GM12874 (cell line): Measurements from ENCODE around the gene METTL1.

ENCODE experiments used
- CTCF ChIP-seq: IDR thresholded peaks from 2 replicates; pipeline ENCODE4 v1.5.1; 2011; ENCODE audit warnings: low read depth, mild to moderate bottlenecking, control low read depth, low read length, moderate library complexity; ENCODE audit not compliant: insufficient read depth

Gene METTL1

GRCh38 chr12:57803319-57803893 lies 31.5 kb upstream of the METTL1 start:
- peak; percentile 73 for TF ChIP-seq CTCF

DNA sequence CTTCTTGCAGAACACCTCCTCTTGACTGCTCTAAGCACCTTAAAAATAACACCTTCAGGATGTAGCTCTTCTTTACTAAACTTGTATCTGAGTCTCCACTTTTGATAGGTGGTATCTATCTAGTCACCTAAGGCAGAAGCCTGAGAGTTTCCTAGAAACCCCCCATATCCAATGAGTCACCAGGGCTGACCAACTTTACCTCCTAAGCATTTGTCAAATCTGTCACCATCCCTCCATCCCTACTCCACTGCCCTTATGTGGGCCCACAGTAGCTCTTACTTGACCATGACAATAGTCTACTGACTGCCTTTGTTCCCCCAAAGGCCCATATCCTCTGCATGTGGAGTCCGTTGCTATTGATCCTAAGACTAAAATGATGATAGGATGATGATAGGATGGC lies 30.7 kb upstream of the METTL1 start:
- no peak for TF ChIP-seq CTCF

DNA sequence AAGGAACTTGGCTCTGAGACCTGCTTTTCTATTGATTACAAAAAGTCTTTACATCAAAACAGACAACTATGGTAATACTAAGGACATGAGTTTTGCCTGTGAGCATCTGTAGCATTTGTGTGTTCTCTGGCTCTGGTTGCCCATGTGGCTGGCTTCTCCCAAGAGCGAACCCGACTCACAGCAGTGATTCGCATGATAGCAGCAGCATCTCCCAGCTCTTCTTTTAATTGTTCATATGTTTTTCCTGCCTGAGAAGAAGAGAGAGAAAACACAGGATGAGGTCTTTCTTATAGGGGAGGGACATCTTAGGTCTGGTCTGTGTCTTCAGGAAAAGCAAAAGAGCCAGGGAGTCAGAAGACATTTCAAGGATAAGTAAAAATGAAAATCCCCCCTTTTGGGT lies 29.1 kb upstream of the METTL1 start:
- no peak for TF ChIP-seq CTCF

DNA sequence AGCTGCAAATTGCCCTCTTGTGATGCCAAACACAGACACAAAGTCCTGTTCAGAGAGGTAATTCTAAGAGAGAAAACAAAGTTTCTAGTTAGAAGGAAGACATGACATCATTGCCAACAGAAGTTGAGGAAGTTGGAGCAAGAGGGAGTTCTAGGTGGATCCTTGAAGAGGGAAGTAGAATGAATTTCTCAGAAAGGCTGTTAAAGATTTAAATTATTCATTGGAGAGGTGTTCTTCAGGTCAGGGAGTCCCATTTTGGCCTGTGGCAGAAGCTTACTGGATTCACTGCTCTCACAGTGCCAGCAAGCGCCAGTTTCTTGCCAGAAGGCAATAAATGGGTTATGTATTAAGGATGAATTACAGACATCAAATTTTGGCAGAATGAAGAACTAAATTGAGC lies 26.0 kb upstream of the METTL1 start:
- no peak for TF ChIP-seq CTCF

GRCh38 chr12:57796996-57797395 lies 25.1 kb upstream of the METTL1 start:
- TF ChIP-seq CTCF, result no peak

- TF ChIP-seq CTCF, result no peak
Measured at GRCh38 chr12:57795354-57795753, 23.4 kb upstream of the METTL1 start.

DNA sequence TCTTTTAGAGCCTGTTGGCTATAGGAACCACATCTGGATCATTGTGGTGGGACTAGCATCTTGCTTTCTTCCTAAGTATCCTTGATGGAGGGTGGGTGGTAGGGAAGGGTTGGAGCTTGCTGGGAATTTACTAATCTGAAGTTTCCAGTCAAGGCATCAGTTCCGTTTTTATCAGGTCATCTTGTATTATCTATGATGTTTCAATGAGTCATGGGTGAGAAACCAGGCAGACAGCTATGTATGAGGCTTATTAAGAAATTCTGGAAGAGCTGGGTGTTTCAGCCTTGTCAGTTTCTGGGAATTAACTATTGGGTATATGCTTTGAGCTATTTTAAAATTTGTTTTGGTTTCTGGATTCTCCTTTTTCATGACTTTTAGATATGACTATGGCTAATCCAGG lies 22.0 kb upstream of the METTL1 start:
- no peak for TF ChIP-seq CTCF
